GM23248 (cell line): ENCODE results near the gene SMIM10L2A.

Source experiments
- EZH2 ChIP-seq: fragments of 200-600 bp; sonication (generic); IDR thresholded peaks from 2 replicates; pipeline ENCODE4 v1.6.1; 2018; ENCODE audit warnings: antibody characterized with exemption, mild to moderate bottlenecking; ENCODE audit not compliant: insufficient read depth, poor library complexity, severe bottlenecking
- EZH2phosphoT487 ChIP-seq: fragments of 200-600 bp; sonication (generic); IDR thresholded peaks from 2 replicates; pipeline ENCODE4 v1.6.1; 2018; ENCODE audit warnings: antibody characterized with exemption, moderate library complexity, mild to moderate bottlenecking, low read depth; ENCODE audit not compliant: insufficient read depth

DNA sequence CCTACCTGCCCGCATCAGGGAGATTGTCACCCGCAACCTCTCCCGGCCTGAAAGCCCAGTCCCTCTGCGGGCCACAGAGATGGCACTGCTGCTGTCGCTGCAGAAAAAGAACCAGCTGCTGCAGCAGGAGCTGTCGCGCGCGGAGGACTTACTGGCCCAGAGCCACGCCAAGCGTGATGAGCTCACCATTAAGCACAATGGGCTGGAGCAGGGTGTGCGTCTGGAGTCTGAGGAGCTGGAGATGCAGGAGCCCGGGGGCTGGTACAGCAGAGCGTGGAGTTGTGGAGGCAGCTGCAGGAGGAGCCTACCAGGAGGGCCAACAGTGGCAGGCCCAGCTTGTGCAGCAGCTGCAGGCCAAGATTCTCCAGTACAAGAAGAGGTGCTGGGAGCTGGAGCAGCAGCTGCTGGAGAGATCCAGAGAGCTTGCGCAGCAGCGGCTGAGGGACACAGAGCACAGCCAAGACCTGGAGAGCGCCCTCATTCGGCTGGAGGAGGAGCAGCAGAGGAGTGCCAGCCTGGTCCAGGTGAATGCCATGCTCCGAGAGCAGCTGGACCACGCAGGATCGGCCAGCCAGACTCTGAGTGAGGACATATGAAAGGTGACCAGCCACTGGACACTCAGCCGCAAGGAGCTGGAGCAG is 11.3 kb downstream of the SMIM10L2A start:
- TF ChIP-seq EZH2, result no peak
- no peak for TF ChIP-seq EZH2phosphoT487
